ENCODE measurements around the gene CPT1A. TPM values are rescaled to one million over a fixed set of nuclear protein-coding genes. Genes with fewer than 3 reads are reported as not detected.
"Not testable (repeated sequence)": the region's sequence is repeated elsewhere in the genome, so short reads cannot be mapped to it uniquely, and the experiment has no call there.

The CPT1A gene
- 15.0 and 24.1 TPM in 2 replicates for total RNA-seq (2014; rRNA removed; shearing (Covaris generic))

DNA sequence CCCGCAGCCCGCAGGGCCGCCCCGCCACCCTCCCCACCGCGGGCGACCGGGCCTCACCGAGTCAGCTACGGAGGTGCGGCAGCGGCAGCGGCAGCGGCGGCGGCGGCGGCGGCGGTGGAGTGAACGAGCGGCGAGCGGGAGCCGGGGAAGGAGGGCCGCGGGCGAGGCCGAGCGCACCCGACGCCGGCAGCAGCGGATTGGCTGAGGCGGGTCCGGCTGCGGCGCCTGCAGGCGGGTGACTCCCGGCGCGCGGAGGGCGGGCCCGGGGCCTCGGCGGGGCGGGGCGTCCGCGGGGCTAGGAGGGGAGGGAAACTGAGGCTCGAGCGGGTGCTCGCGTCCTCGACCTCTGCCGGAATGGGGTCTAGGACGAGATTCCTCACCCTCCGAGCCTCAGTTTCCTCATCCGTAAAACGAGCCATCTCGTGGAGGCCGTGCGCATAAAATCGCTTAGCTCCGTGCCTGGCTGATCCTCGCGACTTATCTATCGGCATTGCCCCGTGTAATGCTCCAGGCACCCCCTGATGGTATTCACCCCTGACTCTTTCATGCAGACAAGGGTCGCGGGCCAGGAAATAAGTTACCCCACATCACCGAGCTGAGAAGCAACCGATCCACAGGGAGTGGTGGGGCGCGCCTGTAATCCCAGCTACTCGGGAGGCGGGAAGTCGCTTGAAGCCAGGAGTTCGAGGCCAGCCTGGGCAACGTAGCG is at the start of gene CPT1A:
CPT1A (minus strand) TSS at position 199 of the 709 bp plus-strand sequence. CDS start 26,442 bp downstream, outside the sequence.
- peak; percentile 74 for DNase-seq (ENCODE audit: low read depth)

DNA sequence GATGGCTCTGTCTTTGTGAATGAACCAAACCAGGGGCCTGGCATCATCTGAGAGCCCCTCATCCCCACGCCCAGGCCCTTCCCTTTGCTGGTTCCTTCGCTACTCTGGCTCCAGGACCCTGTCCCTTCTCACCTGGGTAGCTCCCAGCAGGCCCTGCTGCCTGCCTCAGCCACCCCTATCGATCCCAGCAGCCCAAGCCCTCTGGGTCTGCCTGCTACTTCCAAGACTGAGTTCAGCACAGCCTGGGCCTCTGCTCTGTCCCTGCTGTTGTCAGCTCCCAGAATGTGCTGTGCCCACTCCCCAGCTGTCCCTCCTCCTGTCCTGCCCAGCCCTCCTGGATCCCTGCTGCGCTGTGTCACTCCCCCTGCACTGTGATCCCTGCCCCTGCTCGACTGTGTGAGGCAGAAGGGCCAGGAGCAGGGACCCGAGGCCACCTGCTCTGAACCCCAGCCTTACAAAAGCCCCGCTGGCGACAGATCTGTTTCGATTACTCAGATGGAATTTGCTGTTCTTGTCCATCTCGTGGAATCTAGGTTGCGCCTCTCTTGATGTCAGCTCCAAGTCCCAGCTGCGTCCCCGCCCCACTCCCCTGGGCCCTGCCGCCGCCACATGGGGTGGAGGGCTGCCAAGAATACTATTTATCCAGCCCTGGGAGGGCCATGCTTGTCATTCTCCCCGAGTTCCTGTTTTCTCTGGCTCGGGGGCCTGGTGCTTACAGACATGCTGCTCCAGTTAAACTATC is 48.9 kb upstream of the CPT1A start:
- DNase-seq (ENCODE audit: low read depth) = no peak

DNA sequence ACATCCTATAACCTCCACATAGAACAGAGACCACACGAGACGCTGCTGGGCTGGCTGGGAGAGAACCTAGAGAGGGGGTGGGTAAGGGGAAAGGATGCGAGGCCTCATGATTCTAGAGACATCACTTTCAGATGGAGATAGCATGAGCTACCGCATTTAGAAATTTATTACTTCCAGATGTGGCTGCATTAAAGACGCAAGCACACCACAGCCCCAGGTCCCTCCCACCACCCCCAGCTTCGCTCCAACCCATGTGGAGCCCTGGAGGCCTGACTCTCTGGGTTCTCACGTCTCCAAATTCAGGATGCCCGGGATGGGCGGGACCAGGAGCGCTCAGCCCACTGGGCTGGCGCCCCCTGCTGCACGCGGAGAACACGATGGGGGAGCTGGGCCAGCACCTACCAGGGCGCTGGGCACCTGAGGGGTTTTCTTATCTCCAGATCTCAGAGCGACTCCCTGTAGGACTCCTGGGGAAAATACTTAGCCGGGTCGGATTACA is 48.3 kb upstream of the CPT1A start:
- no peak for DNase-seq (ENCODE audit: low read depth)

DNA sequence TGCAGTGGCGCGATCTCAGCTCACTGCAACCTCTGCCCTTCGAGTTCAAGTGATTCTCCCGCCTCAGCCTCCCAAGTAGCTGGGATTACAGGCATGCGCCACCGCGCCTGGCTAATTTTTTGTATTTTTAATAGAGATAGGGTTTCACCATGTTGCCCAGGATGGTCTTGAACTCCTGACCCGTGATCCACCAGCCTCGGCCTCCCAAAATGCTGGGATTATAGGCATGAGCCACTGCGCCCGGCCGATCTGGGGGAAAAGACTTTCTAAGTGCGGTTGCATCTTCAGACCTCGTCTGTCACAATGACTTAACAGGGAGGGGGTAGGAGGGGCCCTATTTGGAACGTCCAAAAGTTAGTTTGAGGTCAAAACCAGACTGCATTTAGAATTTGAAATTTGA is 43.1 kb upstream of the CPT1A start:
- DNase-seq (ENCODE audit: low read depth) = not testable (repeated sequence)

DNA sequence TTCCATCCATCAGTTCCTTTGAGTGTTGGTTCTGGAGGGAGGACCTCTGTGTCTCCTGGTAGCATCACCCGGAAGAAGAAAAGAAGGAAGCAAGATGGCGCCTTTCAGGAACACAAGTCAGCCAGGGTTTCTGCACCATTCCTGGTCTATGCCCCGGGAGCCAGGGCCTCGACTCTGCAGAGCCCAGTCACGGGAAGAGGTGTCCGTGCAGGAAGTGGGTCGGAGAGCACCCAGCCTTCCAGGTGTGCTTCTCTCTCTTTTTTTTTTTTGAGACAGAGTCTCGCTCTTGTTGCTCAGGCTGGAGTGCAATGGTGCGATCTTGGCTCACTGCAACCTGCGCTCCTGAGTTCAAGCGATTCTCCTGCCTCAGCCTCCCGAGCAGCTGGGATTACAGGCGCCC is 40.7 kb upstream of the CPT1A start:
- DNase-seq (ENCODE audit: low read depth) = no peak

DNA sequence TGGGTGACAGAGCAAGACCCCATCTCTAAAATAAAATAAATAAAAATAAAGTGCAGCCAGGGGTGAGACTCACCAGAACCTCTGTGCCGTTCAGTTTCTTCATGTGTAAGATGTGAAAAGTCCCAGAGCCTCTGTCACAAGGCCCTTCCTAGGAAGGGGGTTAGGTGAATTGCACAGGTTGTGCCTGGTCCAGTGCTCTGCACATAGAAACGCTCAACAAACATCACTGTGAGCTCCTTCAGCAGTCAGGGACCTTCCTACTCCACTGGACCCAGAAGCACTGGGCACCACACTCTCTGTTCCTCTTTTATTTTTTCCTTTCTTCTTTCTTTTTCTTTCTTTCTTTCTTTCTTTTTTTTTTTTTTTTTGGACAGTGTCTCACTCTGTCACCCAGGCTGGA is 39.6 kb upstream of the CPT1A start:
- DNase-seq (ENCODE audit: low read depth) = no peak

DNA sequence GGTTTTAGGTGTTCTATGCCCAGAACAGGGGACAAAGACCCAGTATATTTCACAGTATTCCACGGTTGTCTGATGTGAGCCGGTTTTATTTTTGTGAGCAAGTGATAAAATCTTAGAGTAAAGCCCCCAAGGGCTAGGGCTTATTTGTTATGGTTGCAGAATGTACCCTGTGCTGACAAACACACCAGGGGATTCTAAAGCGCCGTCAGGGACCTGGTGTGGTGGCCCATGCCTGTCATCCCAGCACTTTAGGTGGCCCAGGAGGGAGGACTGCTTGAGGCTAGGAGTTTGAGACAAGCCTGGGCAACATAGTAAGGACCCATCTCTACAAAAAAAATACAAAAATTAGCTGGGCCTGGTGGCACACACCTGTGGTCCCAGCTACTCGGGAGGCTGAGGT is 39.1 kb upstream of the CPT1A start:
- no peak for DNase-seq (ENCODE audit: low read depth)

DNA sequence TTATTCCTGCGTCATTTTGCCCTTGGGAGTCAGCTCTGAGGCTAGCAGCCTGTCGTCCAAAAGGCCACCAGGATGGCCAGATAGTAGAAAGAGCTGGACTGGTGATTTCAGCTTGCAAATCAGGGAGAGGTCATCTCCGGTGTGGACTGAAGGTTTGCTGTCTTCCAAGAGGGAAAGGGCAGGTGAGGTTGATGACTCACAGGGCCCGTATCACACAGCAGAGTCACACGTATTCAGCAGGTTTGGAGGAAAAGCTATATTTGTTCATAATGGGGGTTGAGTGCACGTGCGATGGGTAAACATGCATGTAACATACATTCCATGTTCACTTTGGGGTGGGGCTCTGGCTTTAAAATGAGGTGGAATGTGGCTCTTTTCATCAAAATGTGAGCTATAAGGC is 36.3 kb upstream of the CPT1A start:
- DNase-seq (ENCODE audit: low read depth) = no peak

DNA sequence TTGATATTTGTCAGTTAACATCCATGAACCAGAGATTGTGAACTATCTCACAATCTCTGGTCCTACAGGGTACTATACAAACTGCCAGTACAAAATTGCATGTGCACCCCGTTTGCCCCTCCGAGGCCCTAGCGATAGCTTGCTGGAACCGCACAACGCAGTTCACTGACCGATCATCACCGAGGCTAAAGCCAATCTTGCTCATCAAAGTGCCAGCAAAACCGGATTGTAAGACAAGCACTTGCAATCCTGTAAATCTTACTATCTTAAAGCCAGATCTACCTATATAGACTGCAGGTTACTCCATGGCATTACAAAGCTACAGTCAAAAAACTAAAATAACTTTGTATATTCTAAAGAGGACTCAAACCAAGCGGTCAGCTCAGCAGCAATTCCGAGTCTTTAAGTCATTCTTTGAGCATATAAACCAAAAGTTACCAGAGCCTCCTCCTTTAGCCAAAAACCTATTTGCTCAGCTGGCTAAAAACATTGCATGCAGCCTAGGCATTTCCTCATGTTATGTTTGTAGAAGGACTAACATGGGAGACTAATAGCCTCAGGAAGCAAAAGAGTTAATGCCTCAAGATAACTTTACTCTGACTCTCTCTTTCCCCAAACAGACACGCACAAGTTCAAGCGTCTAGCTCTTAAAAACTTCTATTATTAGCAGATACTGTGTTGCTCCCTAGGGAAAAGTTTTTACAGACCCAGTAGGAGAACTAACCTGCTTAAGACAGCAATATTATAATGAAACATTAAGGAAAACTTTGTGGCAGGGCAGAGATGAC is 30.7 kb upstream of the CPT1A start:
- DNase-seq (ENCODE audit: low read depth) = no peak

DNA sequence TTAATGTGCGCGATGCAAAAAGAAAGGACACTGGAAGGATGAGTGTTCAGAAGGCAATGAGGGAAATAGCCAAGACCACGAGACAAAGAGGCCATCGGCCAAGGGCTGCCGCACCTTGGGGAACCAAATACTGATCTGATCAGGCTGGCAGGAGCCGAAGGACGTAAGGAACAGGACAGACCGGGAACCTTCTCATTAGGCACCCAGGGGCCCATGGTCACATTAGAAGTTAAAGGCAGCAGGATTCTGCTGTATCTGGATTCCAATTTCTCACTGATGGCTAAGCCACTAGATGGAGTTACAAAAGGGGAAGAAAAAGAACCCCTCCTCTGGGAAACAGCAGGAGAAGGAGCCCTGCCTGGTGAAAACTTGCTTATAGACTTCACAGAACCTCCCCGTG is 28.8 kb upstream of the CPT1A start:
- no peak for DNase-seq (ENCODE audit: low read depth)

DNA sequence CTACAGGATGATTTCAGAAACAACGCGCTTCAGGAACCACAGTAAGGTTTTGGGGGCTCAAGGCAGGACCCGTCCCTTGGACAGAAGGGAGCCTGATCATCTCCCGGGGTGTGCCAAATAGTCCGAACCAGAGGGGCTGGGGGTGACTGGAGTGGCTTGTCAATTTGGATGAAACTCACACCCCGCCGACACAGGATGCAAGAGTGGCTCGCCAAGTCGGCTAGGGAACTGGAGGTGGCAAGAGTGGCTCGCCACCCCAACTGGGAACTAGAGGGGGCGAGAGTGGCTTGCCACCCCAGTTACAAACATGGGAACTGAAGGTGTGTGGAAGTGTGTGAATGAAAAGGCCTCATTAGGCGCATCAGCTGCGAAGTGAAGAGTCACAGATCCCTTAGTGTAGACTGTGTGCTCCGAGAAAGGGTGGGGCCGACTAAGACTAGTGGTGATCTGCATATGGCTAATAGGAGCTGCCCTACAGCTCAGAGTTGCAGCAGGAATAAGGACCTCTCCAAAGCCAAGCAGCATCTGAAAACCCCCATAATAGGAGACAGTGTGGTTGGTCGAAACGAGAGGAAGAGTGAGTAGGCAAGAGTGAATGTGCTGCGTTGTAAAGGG is 26.6 kb upstream of the CPT1A start:
- DNase-seq (ENCODE audit: low read depth) = no peak

DNA sequence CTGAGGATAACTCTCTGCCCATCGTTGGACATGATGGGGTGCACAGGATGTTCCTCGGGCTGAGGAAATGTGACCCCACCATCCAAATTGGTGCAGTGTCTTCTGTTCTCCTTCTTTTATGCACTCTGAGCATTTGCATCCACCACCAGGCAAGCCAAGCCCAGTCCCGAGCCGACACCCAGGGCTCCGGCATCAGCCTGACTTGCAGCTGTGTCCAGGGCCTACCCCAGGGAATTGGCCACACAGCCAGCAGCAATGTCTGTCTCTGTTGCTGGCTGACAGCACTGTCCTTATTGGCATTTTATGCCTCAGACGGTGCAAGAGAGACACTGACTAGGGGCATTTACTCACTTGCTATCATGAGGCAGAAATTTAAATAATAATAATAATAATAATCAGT is 25.4 kb upstream of the CPT1A start:
- DNase-seq (ENCODE audit: low read depth) = no peak

DNA sequence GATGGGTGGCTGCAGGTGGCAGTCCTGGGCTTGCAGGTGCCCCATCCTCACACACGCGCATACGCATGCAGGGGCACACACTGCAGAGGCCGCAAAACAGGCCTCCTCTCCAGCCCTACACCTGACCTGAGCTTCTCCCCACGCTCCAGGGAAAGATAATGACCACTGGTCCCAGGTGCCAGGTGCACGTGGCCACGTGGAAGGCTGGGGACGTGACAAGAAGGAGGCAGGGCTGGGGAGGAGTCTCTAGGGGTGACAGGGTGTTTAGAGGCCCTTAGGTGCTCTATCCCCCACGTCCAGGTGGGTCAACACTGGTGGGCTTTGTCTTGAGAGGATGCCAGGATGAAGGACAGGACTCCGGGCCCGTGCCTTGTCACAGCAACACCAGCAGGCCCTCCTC is 23.5 kb upstream of the CPT1A start:
- DNase-seq (ENCODE audit: low read depth) = no peak

DNA sequence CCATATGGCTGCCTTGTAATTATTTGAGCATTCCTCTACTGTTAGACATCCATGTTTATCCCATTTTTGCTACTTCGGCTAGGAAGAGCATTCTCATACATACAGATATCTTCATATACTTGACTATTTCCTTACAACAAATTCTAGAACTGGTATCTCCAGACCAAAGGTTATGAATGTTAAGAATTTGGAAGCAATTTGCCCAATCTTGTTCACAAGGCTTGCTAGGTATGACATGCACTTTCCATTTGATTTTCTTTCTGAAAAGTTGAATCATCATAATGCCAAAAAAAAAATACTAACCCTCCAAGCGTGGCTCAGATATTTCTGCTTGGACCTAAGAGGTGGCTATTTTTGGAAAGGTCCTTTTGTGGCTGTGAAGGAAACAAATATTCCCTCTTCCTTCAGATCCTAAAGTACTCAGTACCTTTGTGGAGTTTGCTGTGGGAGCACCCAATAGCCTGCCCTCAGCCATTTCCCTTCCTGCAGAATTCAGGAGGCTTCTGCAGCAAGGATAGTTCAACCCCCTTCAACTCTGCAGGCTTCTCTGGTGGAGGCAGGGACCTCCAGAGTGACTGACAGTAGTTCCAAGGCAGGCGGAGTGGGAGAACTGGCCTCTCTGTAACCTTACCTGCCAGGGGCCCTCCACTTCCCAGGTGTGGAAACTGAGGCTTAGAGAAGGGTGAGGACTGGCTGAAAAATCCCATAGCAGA is 22.0 kb upstream of the CPT1A start:
- no peak for DNase-seq (ENCODE audit: low read depth)

DNA sequence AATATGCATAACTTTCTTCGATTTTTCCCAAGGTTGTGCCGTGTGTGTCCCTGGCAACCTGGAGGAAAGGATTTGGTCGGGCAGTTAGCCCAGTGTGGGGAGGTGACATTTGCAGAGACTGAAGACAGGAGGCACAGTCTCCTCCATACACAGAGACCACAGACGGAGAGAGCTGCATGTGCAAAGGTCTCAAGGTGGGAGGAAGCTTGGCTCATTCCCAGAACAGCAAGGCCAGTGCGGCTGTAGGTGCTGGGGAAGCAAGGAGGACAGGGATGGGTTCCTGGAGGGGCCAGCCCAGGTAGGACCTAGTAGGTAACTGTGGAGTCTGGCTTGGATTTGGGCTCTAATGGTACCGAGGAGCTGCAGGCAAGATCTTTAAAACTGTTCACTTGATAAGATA is 20.7 kb upstream of the CPT1A start:
- no peak for DNase-seq (ENCODE audit: low read depth)

DNA sequence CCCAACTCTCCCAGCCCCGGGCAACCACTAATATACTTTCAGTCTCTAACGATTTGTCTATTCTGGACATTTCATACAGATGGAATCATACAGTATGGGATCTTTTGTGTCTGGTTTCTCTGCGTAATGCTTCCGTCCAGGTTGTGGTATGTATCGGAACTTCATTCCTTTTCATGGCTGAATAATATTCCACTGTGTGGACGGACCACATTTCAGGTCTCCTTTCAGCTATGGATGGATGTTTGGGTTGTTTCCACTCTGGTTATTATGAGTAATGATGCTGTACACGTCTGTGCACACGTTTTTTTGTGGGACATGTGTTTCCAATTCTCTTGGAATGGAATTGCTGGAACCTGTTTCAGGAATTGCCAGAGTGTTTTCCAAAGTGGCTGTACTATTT is 17.4 kb upstream of the CPT1A start:
- no peak for DNase-seq (ENCODE audit: low read depth)

DNA sequence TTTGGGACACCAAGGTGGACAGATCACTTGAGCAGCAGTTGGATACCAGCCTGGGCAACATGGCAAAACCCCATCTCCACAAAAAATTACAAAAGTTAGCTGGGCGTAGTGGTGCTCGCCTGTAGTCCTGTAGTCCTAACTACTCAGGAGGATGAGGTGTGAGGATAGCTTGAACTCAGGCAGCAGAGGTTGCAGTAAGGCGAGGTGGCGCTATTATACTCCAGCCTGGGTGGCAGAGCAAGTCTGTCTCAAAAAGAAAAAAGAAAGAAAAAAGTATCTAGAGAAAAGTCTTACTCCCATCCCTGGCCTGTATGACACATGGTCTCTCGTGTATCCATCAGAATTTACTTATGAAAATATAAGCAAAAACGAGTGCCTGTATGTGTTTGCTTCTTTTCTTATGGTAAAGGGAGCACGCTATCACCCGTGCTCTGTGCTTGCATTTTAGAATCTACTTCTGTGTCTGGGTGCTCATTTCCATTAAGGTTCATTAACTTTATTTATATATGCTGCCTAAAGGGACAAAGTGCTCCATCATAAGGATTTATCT is 15.4 kb upstream of the CPT1A start:
- no peak for DNase-seq (ENCODE audit: low read depth)

DNA sequence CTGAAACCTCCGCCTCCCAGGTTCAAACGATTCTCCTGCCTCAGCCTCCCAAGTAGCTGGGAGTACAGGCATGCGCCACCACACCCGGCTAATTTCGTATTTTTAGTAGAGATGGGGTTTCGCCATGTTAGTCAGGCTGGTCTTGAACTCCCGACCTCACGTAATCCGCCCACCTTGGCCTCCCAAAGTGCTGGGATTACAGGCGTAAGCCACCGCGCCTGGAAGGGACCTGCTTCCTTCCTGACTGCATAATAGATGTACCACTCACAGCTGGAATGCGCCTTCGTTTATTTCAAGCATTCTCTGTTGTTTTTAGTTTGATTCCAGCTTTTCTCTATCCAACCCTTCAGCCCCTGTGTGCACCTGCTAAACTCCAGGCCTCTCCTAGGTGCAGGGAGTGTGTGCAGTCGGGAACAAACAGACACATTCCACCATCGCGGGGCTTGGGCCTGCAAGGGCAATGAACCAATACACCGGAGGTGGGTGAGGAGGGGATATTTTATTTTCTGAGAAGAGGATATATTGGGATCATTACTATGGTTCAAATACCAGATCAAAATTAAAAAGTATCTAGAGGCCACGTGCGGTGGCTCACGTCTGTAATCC is 14.8 kb upstream of the CPT1A start:
- not testable (repeated sequence) for DNase-seq (ENCODE audit: low read depth)

DNA sequence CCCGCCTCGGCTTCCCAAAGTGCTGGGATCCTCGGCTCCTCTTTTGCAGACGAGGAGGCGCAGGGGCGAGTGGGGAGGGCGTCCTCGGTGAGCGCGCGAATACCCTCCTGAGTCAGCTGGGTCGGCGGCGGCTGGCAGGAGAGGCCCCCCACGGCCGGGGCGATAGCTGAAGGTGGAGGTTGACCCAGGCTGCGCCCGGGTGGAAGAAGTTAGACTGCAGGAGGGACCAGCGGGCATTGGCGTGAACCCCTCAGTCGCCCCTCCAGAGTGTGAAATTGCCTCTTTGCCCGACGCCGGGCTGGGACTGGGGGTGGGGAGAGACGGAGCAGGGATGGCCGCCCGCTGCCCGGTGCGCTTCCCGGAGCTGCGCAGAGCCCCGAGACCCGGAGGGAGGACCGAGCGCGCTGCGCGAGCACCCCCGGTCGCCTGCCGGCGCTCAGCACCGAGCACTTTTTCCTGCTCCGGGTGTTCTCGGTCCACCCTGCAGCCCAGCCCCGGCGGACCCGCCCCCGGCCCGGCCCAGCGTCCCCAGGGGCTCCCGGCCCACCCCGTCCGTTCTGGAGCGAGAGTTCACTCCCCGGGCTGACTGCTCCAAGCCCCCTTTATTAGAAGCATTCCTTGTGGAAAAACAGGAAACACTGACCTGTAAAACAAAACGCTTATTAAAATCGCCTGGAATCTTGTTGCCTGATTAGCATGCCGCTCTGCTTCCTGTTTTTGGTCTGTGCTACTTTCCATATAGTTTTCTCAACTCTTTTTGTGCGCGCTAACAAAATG is 13.7 kb upstream of the CPT1A start:
- peak; percentile 57 for DNase-seq (ENCODE audit: low read depth)
